Activated naive CD8-positive, alpha-beta T cell treated with anti-CD3 and anti-CD28 coated beads, Interleukin-2, amount 10 ng/mL, durations not matched to agents 7 days and 5 days (primary cell): ENCODE measurements around the gene UGGT2. TPM values are rescaled to one million over a fixed set of nuclear protein-coding genes. Genes with fewer than 3 reads are reported as not detected.
"Not testable (repeated sequence)": the region's sequence is repeated elsewhere in the genome, so short reads cannot be mapped to it uniquely, and the experiment has no call there.

Experiments used
- ATAC-seq: fragments of 150-1000 bp; cut with Tn5 transposase; one replicate; pipeline ENCODE4 v1.10.0; 2021; ENCODE audit warnings: low read depth, moderate library complexity
- POLR2A ChIA-PET: fragments of 350-600 bp; sonication (Branson Sonifier 250); formaldehyde crosslinking; loops from one replicate; lab custom pipeline; 2021; ENCODE audit warnings: antibody characterized with exemption; lab: Charles Lee
- DNase-seq: peaks from one replicate; pipeline ENCODE4 v3.0.0; 2021
- H3K27ac Mint-ChIP-seq: one replicate; pipeline ENCODE4 v1.8.0; 2022; ENCODE audit warnings: mild to moderate bottlenecking, mixed read lengths
- H3K27me3 Mint-ChIP-seq: one replicate; pipeline ENCODE4 v1.8.0; 2022; ENCODE audit warnings: mild to moderate bottlenecking, moderate library complexity, mixed read lengths
- H3K36me3 Mint-ChIP-seq: one replicate; pipeline ENCODE4 v1.8.0; 2021; ENCODE audit warnings: mild to moderate bottlenecking, mixed read lengths
- H3K4me1 Mint-ChIP-seq: one replicate; pipeline ENCODE4 v1.8.0; 2021; ENCODE audit warnings: mixed read lengths
- H3K4me3 Mint-ChIP-seq: one replicate; pipeline ENCODE4 v1.8.0; 2022; ENCODE audit warnings: mild to moderate bottlenecking, moderate library complexity, mixed read lengths
- H3K9me3 Mint-ChIP-seq: one replicate; pipeline ENCODE4 v1.8.0; 2021; ENCODE audit warnings: mixed read lengths
- total RNA-seq, 2 experiments: library from RNA; stranded (reverse); gene quantifications; one replicate each; pipeline ENCODE4 v1.2.3, GENCODE V29; 2021

Gene UGGT2
- total RNA-seq, 2 experiments from 2014 or later, result 0.42 TPM; not detected in 1

DNA sequence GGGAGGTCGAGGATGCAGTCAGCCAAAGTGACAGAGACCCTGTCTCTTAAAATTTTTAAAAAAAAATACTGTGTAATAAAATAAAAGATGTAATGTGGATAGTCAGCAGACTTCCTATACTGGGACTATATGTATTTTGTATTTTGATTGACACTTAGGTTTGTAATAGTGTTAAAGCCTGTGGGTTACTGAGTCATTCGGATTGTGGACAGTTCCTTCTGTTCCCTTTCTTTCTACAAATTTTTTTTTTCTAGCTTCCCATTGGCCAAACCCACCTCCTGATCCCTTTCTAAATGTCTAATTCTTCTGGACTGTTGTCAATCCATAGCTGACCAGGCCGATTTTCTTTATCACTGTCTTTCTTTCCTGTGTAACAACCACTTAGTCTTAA lies 268.3 kb downstream of the UGGT2 start:
- peaks cover 44% of the 10 kb centered on the region for H3K36me3 Mint-ChIP-seq
- DNase-seq (no peak), ATAC-seq (no peak)
- POLR2A ChIA-PET, result no interaction called here
- H3K4me3 Mint-ChIP-seq, result no peak overlapping the region
- no peak overlapping the region for H3K27ac Mint-ChIP-seq
- H3K4me1 Mint-ChIP-seq, result no peaks in the 10 kb centered on the region
- peaks cover 6% of the 10 kb centered on the region for H3K9me3 Mint-ChIP-seq
- H3K27me3 Mint-ChIP-seq, result no peaks in the 10 kb centered on the region

- H3K4me3 Mint-ChIP-seq, result no peak overlapping the region
- DNase-seq, result no peak
- H3K27ac Mint-ChIP-seq, result no peak overlapping the region
- H3K36me3 Mint-ChIP-seq, result peaks cover 40% of the 10 kb centered on the region
- no peaks in the 10 kb centered on the region for H3K4me1 Mint-ChIP-seq
- ATAC-seq, result no peak
- H3K9me3 Mint-ChIP-seq, result peaks cover 6% of the 10 kb centered on the region
- no peaks in the 10 kb centered on the region for H3K27me3 Mint-ChIP-seq
- POLR2A ChIA-PET, result no interaction called here
Measured at GRCh38 chr13:95784161-95784899, 268.9 kb downstream of the UGGT2 start.

- Mint-ChIP-seq H3K4me3 (no peak overlapping the region), H3K9me3 (peaks cover 4% of the 10 kb centered on the region), H3K27ac (no peak overlapping the region), H3K4me1 (no peaks in the 10 kb centered on the region), H3K36me3 (peaks cover 34% of the 10 kb centered on the region), H3K27me3 (no peaks in the 10 kb centered on the region)
- ATAC-seq (no peak), DNase-seq (no peak)
- POLR2A ChIA-PET, result no interaction called here
Measured at GRCh38 chr13:95783747-95784146, 269.5 kb downstream of the UGGT2 start.

GRCh38 chr13:95781940-95782339 lies 271.3 kb downstream of the UGGT2 start:
- POLR2A ChIA-PET, DNase-seq, H3K9me3 Mint-ChIP-seq, ATAC-seq, H3K27me3 Mint-ChIP-seq, H3K4me3 Mint-ChIP-seq, H3K27ac Mint-ChIP-seq, H3K4me1 Mint-ChIP-seq: not testable (repeated sequence)
- peaks cover 21% of the 10 kb centered on the region for H3K36me3 Mint-ChIP-seq

GRCh38 chr13:95781016-95781415 lies 272.2 kb downstream of the UGGT2 start:
- H3K9me3 Mint-ChIP-seq, result peaks cover 4% of the 10 kb centered on the region
- DNase-seq, result no peak
- H3K36me3 Mint-ChIP-seq, result peaks cover 19% of the 10 kb centered on the region
- H3K27ac Mint-ChIP-seq, result no peak overlapping the region
- no peaks in the 10 kb centered on the region for H3K4me1 Mint-ChIP-seq
- ATAC-seq, result no peak
- POLR2A ChIA-PET, result no interaction called here
- H3K27me3 Mint-ChIP-seq, result no peaks in the 10 kb centered on the region
- H3K4me3 Mint-ChIP-seq, result no peak overlapping the region

DNA sequence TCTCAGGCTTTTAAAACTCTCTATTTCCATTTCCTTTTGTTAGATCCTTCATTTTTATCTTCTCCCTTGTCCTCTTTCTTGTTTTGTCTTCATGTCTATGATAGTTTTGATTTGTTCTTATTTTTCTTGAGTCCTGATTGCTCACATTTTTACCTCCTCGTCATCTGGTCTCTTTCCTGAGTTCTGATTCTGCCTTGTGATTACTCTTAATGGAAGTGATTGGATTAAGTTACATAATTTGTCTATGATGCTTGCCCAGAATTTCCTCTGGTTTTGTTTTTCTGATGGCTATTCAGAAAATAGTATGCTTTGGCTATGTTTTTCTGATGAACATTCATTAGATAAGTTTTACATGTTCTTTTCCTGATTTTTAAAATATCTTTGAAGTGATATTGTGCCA lies 273.7 kb downstream of the UGGT2 start:
- Mint-ChIP-seq H3K36me3 (peaks cover 22% of the 10 kb centered on the region), H3K4me3 (no peak overlapping the region), H3K4me1 (no peaks in the 10 kb centered on the region), H3K9me3 (peaks cover 4% of the 10 kb centered on the region), H3K27me3 (no peaks in the 10 kb centered on the region), H3K27ac (no peak overlapping the region)
- DNase-seq, result no peak
- ATAC-seq, result no peak
- POLR2A ChIA-PET, result no interaction called here

DNA sequence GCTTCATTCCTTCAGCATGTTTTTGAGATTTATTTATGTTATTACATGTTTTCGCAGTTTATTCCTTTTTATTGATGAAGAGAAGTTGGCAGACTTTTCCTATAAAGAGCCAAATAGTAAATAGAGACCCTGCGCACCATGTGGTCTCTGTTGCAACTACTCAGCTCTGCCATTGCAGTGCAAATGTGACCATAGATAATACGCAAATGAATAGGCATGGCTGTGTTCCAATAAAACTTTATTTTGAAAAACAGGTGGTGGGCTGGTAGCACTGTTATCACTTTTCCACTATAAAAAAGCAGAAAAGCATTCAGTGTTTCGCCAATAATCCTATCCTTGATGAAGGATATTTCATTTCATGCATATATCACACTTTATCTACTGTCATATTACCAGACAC lies 281.3 kb downstream of the UGGT2 start:
- Mint-ChIP-seq H3K27me3 (no peaks in the 10 kb centered on the region), H3K4me3 (no peak overlapping the region), H3K36me3 (peaks cover 18% of the 10 kb centered on the region), H3K9me3 (no peaks in the 10 kb centered on the region), H3K4me1 (peaks cover 3% of the 10 kb centered on the region), H3K27ac (no peak overlapping the region)
- ATAC-seq (no peak), DNase-seq (no peak)
- POLR2A ChIA-PET, result no interaction called here

- Mint-ChIP-seq H3K4me3 (no peak overlapping the region), H3K9me3 (no peaks in the 10 kb centered on the region), H3K27ac (no peak overlapping the region), H3K4me1 (no peaks in the 10 kb centered on the region), H3K27me3 (no peaks in the 10 kb centered on the region), H3K36me3 (peaks cover 10% of the 10 kb centered on the region)
- ATAC-seq (no peak), DNase-seq (no peak)
- POLR2A ChIA-PET, result no interaction called here
Measured at GRCh38 chr13:95763601-95764000, 289.6 kb downstream of the UGGT2 start.

GRCh38 chr13:95762626-95763025 lies 290.6 kb downstream of the UGGT2 start:
- DNase-seq, H3K27me3 Mint-ChIP-seq, H3K27ac Mint-ChIP-seq, ATAC-seq, H3K4me1 Mint-ChIP-seq, H3K4me3 Mint-ChIP-seq, H3K9me3 Mint-ChIP-seq, POLR2A ChIA-PET: not testable (repeated sequence)
- H3K36me3 Mint-ChIP-seq, result peaks cover 11% of the 10 kb centered on the region

DNA sequence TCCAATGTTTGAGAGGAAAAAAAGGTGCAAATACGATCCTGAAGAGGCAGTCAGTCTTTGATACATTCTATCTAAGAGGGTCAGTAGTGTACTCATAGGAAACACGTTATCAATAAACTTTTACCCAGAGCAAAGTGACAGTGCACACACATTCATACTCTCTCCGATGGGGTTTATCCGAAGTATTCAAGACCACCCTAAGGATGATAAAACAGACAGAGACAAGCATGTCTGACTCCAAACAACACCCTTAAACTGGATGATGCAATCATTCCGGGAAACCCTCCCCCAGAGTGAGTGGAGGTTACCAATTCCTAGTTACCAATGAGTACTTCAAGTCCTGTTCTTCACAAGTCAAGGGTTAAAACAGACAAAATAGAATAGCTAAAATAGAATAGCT lies 297.1 kb downstream of the UGGT2 start:
- POLR2A ChIA-PET, result no interaction called here
- Mint-ChIP-seq H3K27ac (no peak overlapping the region), H3K36me3 (peaks cover 12% of the 10 kb centered on the region), H3K9me3 (peaks cover 2% of the 10 kb centered on the region), H3K4me3 (no peak overlapping the region), H3K4me1 (peaks cover 4% of the 10 kb centered on the region), H3K27me3 (no peaks in the 10 kb centered on the region)
- DNase-seq (no peak), ATAC-seq (no peak)

DNA sequence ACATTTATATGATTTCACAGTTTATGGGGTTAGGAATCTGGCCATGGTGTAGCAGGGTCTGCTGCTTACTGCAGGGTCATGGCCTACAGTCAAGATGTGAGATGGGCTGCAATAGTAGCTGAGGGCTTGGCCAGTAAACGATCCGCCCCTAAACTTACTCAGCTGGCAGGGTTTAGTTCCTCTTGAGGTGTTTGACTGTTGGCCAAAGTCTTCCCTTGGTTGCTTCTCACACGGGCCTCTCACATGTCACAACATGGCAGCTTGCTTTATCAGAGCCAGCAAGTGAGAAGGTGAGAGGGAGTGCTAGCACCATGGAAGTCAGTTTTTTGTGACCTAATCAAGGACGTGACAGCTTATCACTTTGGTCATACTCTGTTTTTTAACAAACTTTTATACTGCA lies 299.1 kb downstream of the UGGT2 start:
- Mint-ChIP-seq H3K4me3 (no peak overlapping the region), H3K4me1 (peaks cover 4% of the 10 kb centered on the region), H3K9me3 (peaks cover 2% of the 10 kb centered on the region), H3K36me3 (peaks cover 16% of the 10 kb centered on the region), H3K27ac (no peak overlapping the region), H3K27me3 (no peaks in the 10 kb centered on the region)
- no peak for ATAC-seq
- no peak for DNase-seq
- POLR2A ChIA-PET, result no interaction called here

DNA sequence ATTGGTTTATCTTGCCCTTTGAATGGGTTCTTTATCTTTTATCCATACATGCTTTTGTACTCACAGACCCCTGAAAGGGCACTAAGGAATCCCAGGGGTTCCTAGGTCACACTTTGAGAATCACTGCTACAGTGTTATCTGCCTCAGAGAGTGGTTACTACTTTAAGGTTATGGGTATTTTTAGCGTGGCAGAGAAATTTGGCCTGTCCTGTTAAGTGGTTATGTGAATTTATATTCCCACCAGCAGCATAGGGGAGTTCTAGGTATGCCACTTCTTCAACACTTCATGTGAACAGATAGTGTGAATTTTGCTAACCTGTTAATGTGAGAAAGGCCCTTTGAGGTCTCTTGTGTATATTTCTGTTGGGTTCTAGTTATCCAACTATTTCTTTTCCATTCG lies 300.5 kb downstream of the UGGT2 start:
- Mint-ChIP-seq H3K27me3 (no peaks in the 10 kb centered on the region), H3K27ac (no peak overlapping the region), H3K36me3 (peaks cover 14% of the 10 kb centered on the region), H3K4me3 (no peak overlapping the region), H3K4me1 (peaks cover 4% of the 10 kb centered on the region), H3K9me3 (peaks cover 2% of the 10 kb centered on the region)
- ATAC-seq (no peak), DNase-seq (no peak)
- POLR2A ChIA-PET, result no interaction called here
